B cell (primary cell): Measurements from ENCODE around the gene PREB. TPM values are rescaled to one million over a fixed set of nuclear protein-coding genes. Genes with fewer than 3 reads are reported as not detected.

Source experiments
- ATAC-seq: fragments of 200-7000 bp; cut with Tn5 transposase; one replicate; pipeline ENCODE4 v1.10.0; 2021; ENCODE audit warnings: low read depth, mild to moderate bottlenecking, moderate number of reproducible peaks, moderate library complexity
- CTCF ChIA-PET: fragments of 350-600 bp; sonication (Branson Sonifier 250); formaldehyde crosslinking; loops from one replicate; lab custom pipeline; 2021; ENCODE audit warnings: antibody characterized with exemption, inconsistent platforms; lab: Charles Lee
- POLR2A ChIA-PET: fragments of 350-600 bp; sonication (Branson Sonifier 250); formaldehyde crosslinking; loops from one replicate; lab custom pipeline; 2021; ENCODE audit warnings: antibody characterized with exemption; lab: Charles Lee
- DNase-seq: peaks from one replicate; pipeline ENCODE4 v3.0.0; 2013
- H2AFZ ChIP-seq: 2 replicates; pipeline ENCODE4 v1.6.1; 2012; ENCODE audit warnings: mild to moderate bottlenecking, low read depth, low read length; ENCODE audit not compliant: insufficient read depth, poor library complexity, severe bottlenecking
- H3K27ac ChIP-seq, 2 donors: 1 replicate in 1 of 2; 2 replicates in 1 of 2; pipeline ENCODE4 v1.5.1; 2012 to 2013; ENCODE audit warnings: low read length in 2 of 2, mild to moderate bottlenecking in 2 of 2, moderate library complexity in 1 of 2
- H3K27me3 ChIP-seq, 4 experiments: fragments of 200-600 bp in 1 of 4; sonication (generic) in 1 of 4; replicated peaks in 1 of 4; 1 replicate in 2 of 4; 2 replicates in 2 of 4; pipeline versions ENCODE4 v1.6.1 to v1.7.0; 2013 to 2016; ENCODE audit warnings: low read length in 3 of 4, mild to moderate bottlenecking in 2 of 4, mixed read lengths in 1 of 4, moderate library complexity in 1 of 4; ENCODE audit not compliant: insufficient read depth in 4 of 4, control insufficient read depth in 3 of 4; ENCODE audit errors: control extremely low read depth in 1 of 4
- H3K36me3 ChIP-seq, 2 experiments: replicated peaks in 1 of 2; 1 replicate in 1 of 2; 2 replicates in 1 of 2; pipeline versions ENCODE4 v1.6.1 to v1.7.1; 2013; ENCODE audit warnings: low read length in 1 of 2; ENCODE audit not compliant: insufficient read depth in 2 of 2, control insufficient read depth in 1 of 2; ENCODE audit errors: control extremely low read depth in 1 of 2, extremely low read depth in 1 of 2
- H3K4me1 ChIP-seq, 2 donors: fragments of 200-600 bp in 1 of 2; sonication (generic) in 1 of 2; 1 replicate in 1 of 2; 2 replicates in 1 of 2; pipeline versions ENCODE4 v1.5.1 to v1.6.1; 2013 to 2017; ENCODE audit warnings: low read length in 2 of 2; ENCODE audit not compliant: control insufficient read depth in 2 of 2, insufficient read depth in 2 of 2
- H3K4me2 ChIP-seq: replicated peaks from 2 replicates; pipeline ENCODE3; 2012; ENCODE audit warnings: mild to moderate bottlenecking, low read depth, low read length; ENCODE audit not compliant: poor library complexity, severe bottlenecking
- H3K4me3 ChIP-seq, 5 experiments: fragments of 200-600 bp in 1 of 5; sonication (generic) in 1 of 5; 1 replicate in 3 of 5; 2 replicates in 2 of 5; pipeline versions ENCODE4 v1.5.1 to v1.7.0; 2011 to 2016; ENCODE audit warnings: low read length in 4 of 5, mild to moderate bottlenecking in 4 of 5, low read depth in 2 of 5, control low read depth in 1 of 5, moderate library complexity in 1 of 5; ENCODE audit not compliant: insufficient read depth in 1 of 5; ENCODE audit errors: control extremely low read depth in 1 of 5, extremely low read depth in 1 of 5
- H3K79me2 ChIP-seq: fragments of 200-600 bp; sonication (generic); one replicate; pipeline ENCODE4 v1.6.0; 2016; ENCODE audit warnings: low read length; ENCODE audit not compliant: control insufficient read depth, insufficient read depth
- H3K9ac ChIP-seq: fragments of 200-600 bp; sonication (generic); 2 replicates; pipeline ENCODE4 v1.6.1; 2017; ENCODE audit warnings: mild to moderate bottlenecking, low read length, moderate library complexity
- H3K9me3 ChIP-seq, 3 donors: one replicate each; pipeline versions ENCODE4 v1.6.1 to v1.7.1; 2013; ENCODE audit warnings: low read length in 2 of 3; ENCODE audit not compliant: control insufficient read depth in 2 of 3, insufficient read depth in 1 of 3; ENCODE audit errors: control extremely low read depth in 1 of 3
- H4K20me1 ChIP-seq: 2 replicates; pipeline ENCODE4 v1.6.0; 2012; ENCODE audit warnings: mild to moderate bottlenecking, low read length; ENCODE audit not compliant: insufficient read depth, control insufficient read depth, poor library complexity, severe bottlenecking
- H3K27ac Mint-ChIP-seq: one replicate; pipeline ENCODE4 v1.8.0; 2021; ENCODE audit warnings: mixed read lengths
- H3K27me3 Mint-ChIP-seq: one replicate; pipeline ENCODE4 v1.8.0; 2021; ENCODE audit warnings: mixed read lengths
- H3K4me1 Mint-ChIP-seq: one replicate; pipeline ENCODE4 v1.8.0; 2021; ENCODE audit warnings: mixed read lengths
- H3K4me3 Mint-ChIP-seq: one replicate; pipeline ENCODE4 v1.8.0; 2021; ENCODE audit warnings: mixed read lengths
- H3K9me3 Mint-ChIP-seq: one replicate; pipeline ENCODE4 v1.8.0; 2022; ENCODE audit warnings: mixed read lengths; ENCODE audit not compliant: insufficient read depth
- EZH2 ChIP-seq: IDR thresholded peaks from 2 replicates; pipeline ENCODE4 v1.6.1; 2012; ENCODE audit warnings: borderline replicate concordance, low read depth, mild to moderate bottlenecking, moderate library complexity, low read length; ENCODE audit not compliant: insufficient read depth, poor library complexity, severe bottlenecking
- WGBS: methylation state at CpG from one replicate; pipeline ENCODE4 v1.1.5; 2013; ENCODE audit warnings: missing lambda C conversion rate; ENCODE audit not compliant: insufficient coverage; 5-methylcytosine and 5-hydroxymethylcytosine counted together
- intact Hi-C: fragments of 100-400 bp; cut with micrococcal nuclease; formaldehyde crosslinking; loops from one replicate; pipeline ENCODE4 v1.10.0; 2022
- polyA plus RNA-seq: library from polyadenylated mRNA; depleted of rRNA; stranded (reverse); fragments of >200 nt; gene quantifications from 2 replicates; pipeline ENCODE4 v1.2.3, GENCODE V29; 2012
- total RNA-seq, 2 donors: library from RNA; stranded (reverse); fragments of 120-200 nt in 1 of 2; gene quantifications; 1 replicate in 1 of 2; 2 replicates in 1 of 2; pipeline versions ENCODE4 v1.2.3 to v1.2.4, GENCODE V29; 2013 to 2022
- TF ChIP-seq, protein P1 (sequence below): fragments of 200-600 bp; IDR thresholded peaks from one replicate; pipeline ENCODE4 v1.8.0; 2022; ENCODE audit warnings: antibody characterized with exemption, mild to moderate bottlenecking

Gene PREB
- total and polyA plus RNA-seq, 2 donors (not counting 1 experiment from before 2014, with no cell fraction given) = 46.0 to 88.9 TPM

GRCh38 chr2:27100036-27100435, 34.4 kb downstream of the PREB start:
- ATAC-seq (no peak), DNase-seq (no peak)
- H3K27ac Mint-ChIP-seq = no peak overlapping the region
- WGBS = 94% methylated on average over 10 of the region's 10 CpGs
- Histone ChIP-seq H4K20me1 (no peaks in the 10 kb centered on the region), H3K4me3 (no peak overlapping the region), H3K4me1 (peaks cover 6 to 9% of the 10 kb centered on the region in 2 donors), H2AFZ (no peak overlapping the region), H3K4me2 (no peak overlapping the region), H3K36me3 (no peaks in the 10 kb centered on the region), H3K9ac (no peak overlapping the region), H3K9me3 (no peaks in the 10 kb centered on the region), H3K27ac (no peak overlapping the region), H3K27me3 (no peaks in the 10 kb centered on the region), H3K79me2 (no peaks in the 10 kb centered on the region)
- H3K4me3 Mint-ChIP-seq = no peak overlapping the region
- CTCF ChIA-PET = interaction anchor here (1.0 to 8.8 kb wide), 6 partner anchors 12 to 204 kb away, joined by 3 to 143 read pairs (median 26); partner anchors contain the start of genes CAD and TRIM54
- no peaks in the 10 kb centered on the region for H3K9me3 Mint-ChIP-seq
- H3K4me1 Mint-ChIP-seq = peaks cover 11% of the 10 kb centered on the region
- TF ChIP-seq EZH2 = no peak
- TF ChIP-seq, protein P1, sequence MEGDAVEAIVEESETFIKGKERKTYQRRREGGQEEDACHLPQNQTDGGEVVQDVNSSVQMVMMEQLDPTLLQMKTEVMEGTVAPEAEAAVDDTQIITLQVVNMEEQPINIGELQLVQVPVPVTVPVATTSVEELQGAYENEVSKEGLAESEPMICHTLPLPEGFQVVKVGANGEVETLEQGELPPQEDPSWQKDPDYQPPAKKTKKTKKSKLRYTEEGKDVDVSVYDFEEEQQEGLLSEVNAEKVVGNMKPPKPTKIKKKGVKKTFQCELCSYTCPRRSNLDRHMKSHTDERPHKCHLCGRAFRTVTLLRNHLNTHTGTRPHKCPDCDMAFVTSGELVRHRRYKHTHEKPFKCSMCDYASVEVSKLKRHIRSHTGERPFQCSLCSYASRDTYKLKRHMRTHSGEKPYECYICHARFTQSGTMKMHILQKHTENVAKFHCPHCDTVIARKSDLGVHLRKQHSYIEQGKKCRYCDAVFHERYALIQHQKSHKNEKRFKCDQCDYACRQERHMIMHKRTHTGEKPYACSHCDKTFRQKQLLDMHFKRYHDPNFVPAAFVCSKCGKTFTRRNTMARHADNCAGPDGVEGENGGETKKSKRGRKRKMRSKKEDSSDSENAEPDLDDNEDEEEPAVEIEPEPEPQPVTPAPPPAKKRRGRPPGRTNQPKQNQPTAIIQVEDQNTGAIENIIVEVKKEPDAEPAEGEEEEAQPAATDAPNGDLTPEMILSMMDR = no peak
- H3K27me3 Mint-ChIP-seq = peaks cover 4% of the 10 kb centered on the region
- intact Hi-C loops = no loop called here
- POLR2A ChIA-PET = no interaction called here

- H3K4me1 ChIP-seq = peaks cover 6 to 9% of the 10 kb centered on the region in 2 donors
- POLR2A ChIA-PET = no interaction called here
- no peak overlapping the region for H3K4me3 Mint-ChIP-seq
Observed at GRCh38 chr2:27099334-27099955, 35.0 kb downstream of the PREB start.

More at GRCh38 chr2:27099334-27099955, 35.0 kb downstream of the PREB start:
- no peak overlapping the region for H2AFZ ChIP-seq
- ATAC-seq (no peak), DNase-seq (no peak)
- TF ChIP-seq, protein P1 = no peak
- no peak for TF ChIP-seq EZH2
- Mint-ChIP-seq H3K4me1 (peaks cover 11% of the 10 kb centered on the region), H3K27me3 (peaks cover under 1% of the 10 kb centered on the region), H3K27ac (no peak overlapping the region), H3K9me3 (no peaks in the 10 kb centered on the region)
- intact Hi-C loops = loop anchor here (5.0 kb wide), 1 partner anchor 583 kb away; no protein-coding TSS in a partner anchor
- H3K27me3 ChIP-seq = no peaks in the 10 kb centered on the region
- WGBS = 95% methylated on average over 11 of the region's 19 CpGs
- no peak overlapping the region for H3K9ac ChIP-seq
- H3K4me2 ChIP-seq = no peak overlapping the region
- no peaks in the 10 kb centered on the region for H3K79me2 ChIP-seq
- H3K9me3 ChIP-seq = no peaks in the 10 kb centered on the region
- no peaks in the 10 kb centered on the region for H3K36me3 ChIP-seq
- no peak overlapping the region for H3K27ac ChIP-seq
- no peaks in the 10 kb centered on the region for H4K20me1 ChIP-seq
- CTCF ChIA-PET = interaction anchor here (1.0 to 8.8 kb wide), 7 partner anchors 12 to 205 kb away, joined by 3 to 143 read pairs (median 26); partner anchors contain the start of genes CAD and TRIM54
- H3K4me3 ChIP-seq = no peak overlapping the region
